Renal pelvis (tissue), 4 donors: Measurements from ENCODE around the gene ZNF750. TPM values are rescaled to one million over a fixed set of nuclear protein-coding genes. Genes with fewer than 3 reads are reported as not detected.
"Not testable (repeated sequence)": the region's sequence is repeated elsewhere in the genome, so short reads cannot be mapped to it uniquely, and the experiment has no call there.

Experiments
- DNase-seq: peaks from one replicate; pipeline ENCODE4 v3.0.0-alpha.2; 2013
- polyA plus RNA-seq, 3 donors: library from polyadenylated mRNA; unstranded; fragments of 120-200 nt; gene quantifications; one replicate each; pipeline ENCODE4 v1.2.1, GENCODE V29; 2013; ENCODE audit not compliant: insufficient read length in 3 of 3

ZNF750 gene
- polyA plus RNA-seq, 3 donors = 1.8 to 2.7 (median 1.9) TPM

- DNase-seq = no peak
Measured at GRCh38 chr17:82795615-82796014, 44.2 kb downstream of the ZNF750 start.

GRCh38 chr17:82794781-82795482, 44.9 kb downstream of the ZNF750 start:
- no peak for DNase-seq

- no peak for DNase-seq
Measured at GRCh38 chr17:82793974-82794630, 45.7 kb downstream of the ZNF750 start.

GRCh38 chr17:82791532-82791931, 48.3 kb downstream of the ZNF750 start:
- DNase-seq = peak; percentile 81

- no peak for DNase-seq
Measured at GRCh38 chr17:82790391-82790790, 49.4 kb downstream of the ZNF750 start.

- no peak for DNase-seq
Measured at GRCh38 chr17:82789806-82790205, 50.0 kb downstream of the ZNF750 start.

GRCh38 chr17:82789051-82789592, 50.7 kb downstream of the ZNF750 start:
- no peak for DNase-seq

- no peak for DNase-seq
Measured at GRCh38 chr17:82788206-82789001, 51.4 kb downstream of the ZNF750 start.

GRCh38 chr17:82787081-82787848, 52.6 kb downstream of the ZNF750 start:
- DNase-seq = no peak

- no peak for DNase-seq
Measured at GRCh38 chr17:82786427-82786826, 53.4 kb downstream of the ZNF750 start.

GRCh38 chr17:82785581-82785980, 54.2 kb downstream of the ZNF750 start:
- not testable (repeated sequence) for DNase-seq

GRCh38 chr17:82783498-82783897, 56.3 kb downstream of the ZNF750 start:
- no peak for DNase-seq

GRCh38 chr17:82782657-82783207, 57.1 kb downstream of the ZNF750 start:
- no peak for DNase-seq

GRCh38 chr17:82781894-82782274, 57.9 kb downstream of the ZNF750 start:
- peak; percentile 85 for DNase-seq

- DNase-seq = no peak
Measured at GRCh38 chr17:82780971-82781893, 58.6 kb downstream of the ZNF750 start.

- DNase-seq = no peak
Measured at GRCh38 chr17:82780195-82780594, 59.6 kb downstream of the ZNF750 start.

- no peak for DNase-seq
Measured at GRCh38 chr17:82779541-82779940, 60.3 kb downstream of the ZNF750 start.
